H1 (cell line): ENCODE measurements around the gene STX16.

Source experiments
- CHD2 ChIP-seq: IDR thresholded peaks from 2 replicates; pipeline ENCODE4 v1.6.1; 2012; ENCODE audit warnings: low read length, improper control_type of control experiment
- EZH2 ChIP-seq: fragments of 200-600 bp; sonication (generic); IDR thresholded peaks from 2 replicates; pipeline ENCODE4 v1.7.1; 2012; ENCODE audit warnings: low read depth, mild to moderate bottlenecking, moderate library complexity, low read length, inconsistent platforms; ENCODE audit not compliant: severe bottlenecking
- RFX5 ChIP-seq: IDR thresholded peaks from 2 replicates; pipeline ENCODE4 v1.6.1; 2011; ENCODE audit warnings: low read depth, low read length, improper control_type of control experiment, borderline replicate concordance

DNA sequence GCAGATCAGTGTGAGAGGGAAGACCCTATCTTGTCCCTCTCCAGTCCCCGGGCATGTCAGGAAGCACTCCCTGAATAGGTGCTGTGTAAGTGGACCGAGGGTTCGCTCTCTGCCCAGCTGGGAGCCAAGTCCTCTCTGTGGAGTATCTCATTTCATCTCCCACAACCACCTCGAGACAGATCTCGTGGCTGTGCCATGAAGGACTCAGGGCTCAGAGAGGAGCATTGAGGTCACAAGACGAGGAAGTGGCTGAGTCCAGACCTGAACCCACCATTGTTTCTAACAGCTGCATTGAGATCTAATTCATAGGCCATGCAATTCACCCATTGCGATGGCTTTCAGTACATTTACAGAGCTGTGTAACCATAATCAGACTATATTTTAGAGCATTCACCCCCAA, 34.7 kb upstream of the STX16 start:
- TF ChIP-seq RFX5 (no peak), CHD2 (no peak), EZH2 (no peak)
